RKO (cell line): ENCODE results near the gene PACSIN2.

Experiments
- DNase-seq: peaks from one replicate; pipeline ENCODE4 v3.0.0-alpha.2; 2016; ENCODE audit warnings: low spot score

The PACSIN2 gene

DNA sequence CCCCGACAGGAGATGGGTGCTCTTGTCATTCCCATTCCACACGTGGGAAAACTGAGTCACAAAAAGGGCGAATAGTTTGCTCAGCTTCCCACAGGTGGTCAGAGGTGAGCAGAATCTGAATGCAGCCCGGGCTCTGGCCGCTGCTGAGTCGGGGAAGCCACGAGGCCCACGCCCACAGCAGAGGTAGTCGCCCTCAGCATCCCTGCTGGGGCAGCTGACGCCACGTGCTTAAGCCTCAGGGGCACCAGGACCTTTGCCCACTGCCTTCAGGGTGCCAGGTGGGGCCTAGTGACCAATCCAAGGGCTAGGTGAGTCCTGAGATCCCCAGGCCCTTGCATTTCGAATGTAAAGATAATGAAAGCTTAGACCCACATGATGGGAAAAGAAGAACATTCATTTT lies 133.7 kb downstream of the PACSIN2 start:
- no peak for DNase-seq

DNA sequence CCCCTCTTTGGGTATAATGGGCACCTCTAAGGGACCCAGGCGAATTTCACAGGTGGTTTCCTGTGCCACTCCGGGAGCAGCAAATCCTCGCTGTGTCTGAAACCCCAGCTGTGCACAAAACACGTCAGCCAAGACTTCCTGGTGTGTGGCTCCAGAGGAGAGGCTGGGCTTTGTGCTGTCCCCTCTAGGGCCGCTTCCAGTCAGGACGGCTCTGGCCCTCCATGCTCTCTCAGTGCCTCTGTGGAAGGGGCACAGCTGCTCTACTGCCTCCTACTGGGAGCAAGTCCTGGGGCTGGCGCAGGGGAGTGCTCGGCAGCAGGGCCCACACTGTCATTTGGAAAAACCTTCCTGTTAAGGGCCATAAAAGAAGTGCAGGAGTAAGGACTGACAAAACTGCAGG lies 134.1 kb downstream of the PACSIN2 start:
- DNase-seq = no peak

DNA sequence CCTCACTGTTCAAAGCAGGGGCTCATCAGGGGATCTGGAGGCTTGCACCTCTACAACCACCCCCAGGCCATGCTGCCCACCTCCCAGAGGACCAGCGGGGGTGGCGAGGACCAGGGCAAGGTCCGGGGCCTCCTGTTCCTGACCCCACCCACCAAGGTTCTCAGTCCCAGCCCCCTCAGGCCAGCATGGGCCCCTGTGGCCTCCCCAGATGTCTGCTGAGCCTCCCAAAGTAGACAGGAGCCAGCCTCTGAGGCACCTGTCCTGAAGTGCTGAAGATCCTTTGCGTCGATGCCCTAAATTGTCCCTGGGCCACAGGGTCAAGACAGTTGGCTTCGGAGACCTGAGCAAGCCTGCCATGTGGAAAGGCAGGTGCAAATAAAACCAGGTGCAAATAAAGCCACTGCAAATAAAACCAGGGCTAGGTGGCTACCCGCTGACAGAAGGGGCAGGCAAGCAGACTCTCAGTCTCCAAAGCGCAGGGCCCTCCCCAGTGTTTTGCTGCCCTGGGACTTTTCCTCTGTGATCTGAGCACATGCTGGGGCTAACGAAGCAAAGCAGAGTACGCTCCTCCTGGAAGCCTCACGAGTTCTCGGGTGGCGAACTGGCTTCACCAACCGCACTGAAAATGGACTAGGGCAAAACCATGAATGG lies 135.5 kb downstream of the PACSIN2 start:
- no peak for DNase-seq

DNA sequence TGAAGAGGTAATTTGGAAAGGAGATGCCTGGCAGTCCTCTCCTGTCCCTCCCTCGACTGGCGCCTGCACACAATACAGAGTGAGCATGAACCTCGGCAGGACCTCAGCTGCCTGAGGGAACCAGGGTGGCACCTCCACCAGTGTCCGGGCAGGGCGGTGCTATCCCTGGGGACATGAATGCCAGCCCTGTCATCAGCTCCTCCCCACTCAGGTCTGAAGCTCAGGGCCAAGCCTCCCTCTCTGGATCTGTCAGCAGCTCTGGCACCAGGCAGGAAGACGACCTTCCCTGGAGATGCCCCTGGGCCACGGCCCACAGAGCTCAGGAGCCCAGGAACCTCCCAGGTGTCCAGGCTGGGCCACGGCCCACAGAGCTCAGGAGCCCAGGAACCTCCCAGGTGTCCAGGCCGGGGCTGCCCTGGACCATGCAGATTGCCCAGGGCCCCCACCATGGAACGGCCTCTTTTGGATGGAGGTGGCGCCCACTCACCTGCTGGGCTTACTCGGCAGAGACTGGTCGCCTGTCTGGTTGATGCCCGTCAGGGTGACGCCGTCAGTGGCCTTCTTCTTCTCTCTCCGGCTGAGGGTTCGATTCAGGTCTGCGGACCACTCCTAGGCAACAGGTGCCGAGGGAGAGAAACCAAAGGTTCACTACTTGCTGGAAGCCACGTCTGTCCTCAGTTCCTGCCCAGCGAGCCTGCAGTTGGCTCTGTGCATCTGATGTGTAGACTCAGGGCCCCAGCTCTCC lies 136.2 kb downstream of the PACSIN2 start:
- no peak for DNase-seq

DNA sequence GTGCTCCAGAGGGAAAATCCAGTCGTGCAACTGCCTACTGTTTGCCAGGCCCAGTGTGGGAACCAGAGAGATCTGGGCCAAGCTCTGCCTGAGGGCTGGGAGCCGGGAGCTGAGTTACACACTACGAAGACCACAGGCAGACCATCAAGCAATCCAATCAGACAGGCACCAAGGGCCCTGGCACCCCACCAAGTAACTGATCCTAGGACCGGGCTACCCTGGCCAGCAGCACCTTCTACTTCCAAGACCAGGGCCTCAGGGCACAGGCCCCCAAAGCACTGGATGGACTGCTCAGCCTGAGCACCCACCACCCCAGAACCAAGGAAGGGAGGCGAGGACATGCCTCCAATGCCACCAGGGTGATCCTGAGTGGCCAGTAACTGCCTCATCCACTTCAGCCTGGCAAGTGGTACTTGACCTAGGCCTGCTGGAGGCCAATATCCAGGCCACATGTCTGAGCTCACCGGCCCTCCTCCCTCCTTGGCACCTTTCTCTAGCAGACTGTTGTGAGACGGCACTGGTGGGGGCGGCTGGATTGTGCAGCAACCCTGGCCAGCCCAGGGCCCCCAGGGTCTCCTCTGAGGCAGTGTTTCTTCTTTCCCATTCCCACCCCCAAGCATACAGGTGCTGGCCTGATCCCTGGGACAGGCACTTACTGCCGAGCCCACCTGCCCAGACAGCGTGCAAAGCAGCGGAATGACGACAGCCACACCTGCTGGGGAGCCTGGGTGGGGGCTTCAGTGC lies 137.2 kb downstream of the PACSIN2 start:
- DNase-seq = no peak

DNA sequence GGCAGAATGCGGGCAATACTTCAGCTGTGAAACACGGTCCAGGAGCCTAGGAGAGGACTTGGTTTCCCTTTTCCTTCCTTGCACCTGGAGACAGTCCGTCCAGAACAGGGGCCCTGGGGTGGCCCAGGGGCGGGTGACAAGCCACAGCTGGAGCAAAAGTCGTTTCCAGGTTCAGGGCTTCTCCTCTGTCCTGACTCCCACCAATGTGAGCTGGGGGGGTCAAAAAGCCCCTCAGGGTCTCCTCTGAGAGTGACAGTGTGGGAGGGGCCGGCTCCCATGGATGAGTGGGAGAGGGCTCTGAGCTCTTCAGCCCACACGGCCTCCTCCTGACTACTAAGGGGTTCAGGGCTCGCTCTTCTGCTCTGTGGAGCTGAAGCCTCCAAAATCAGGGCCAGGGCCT lies 137.8 kb downstream of the PACSIN2 start:
- no peak for DNase-seq

DNA sequence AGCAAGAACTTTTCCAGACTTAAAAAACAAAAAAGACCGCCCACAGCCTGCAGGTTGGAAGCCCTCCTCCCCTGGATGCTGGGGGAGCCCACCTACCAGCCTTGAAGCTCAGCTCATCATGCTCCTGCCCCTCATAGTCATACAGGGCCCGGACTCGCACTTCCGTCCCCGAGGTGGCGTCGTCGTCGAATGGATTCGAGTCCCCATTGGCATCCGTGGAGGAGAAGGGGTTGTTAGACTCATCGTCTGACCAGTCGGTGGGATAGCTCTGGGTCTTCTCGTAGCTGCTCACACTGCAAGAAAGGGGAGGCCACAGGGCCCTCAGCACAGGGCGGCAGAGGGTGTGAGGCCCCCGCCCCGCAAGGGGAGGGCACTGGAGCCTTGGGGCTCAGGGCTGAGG lies 138.9 kb downstream of the PACSIN2 start:
- DNase-seq = no peak

DNA sequence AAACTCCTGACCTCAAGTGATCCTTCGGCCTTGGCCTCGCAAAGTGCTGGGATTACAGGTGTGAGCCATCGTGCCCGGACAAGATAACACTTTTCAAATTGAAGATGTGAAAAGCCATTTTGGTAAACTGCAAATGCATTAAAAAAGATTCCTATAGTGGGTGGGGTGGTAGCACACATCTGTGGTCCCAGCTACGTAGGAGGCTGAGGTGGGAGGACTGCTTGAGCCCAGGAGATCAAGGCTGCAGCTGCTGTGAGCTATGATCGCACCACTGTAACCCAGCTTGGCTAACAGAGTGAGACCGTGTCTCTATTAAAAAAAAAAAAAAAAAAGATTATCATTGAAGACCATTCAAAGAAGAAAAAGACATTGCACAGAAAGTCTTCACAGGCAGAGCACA lies 140.9 kb downstream of the PACSIN2 start:
- DNase-seq = no peak

DNA sequence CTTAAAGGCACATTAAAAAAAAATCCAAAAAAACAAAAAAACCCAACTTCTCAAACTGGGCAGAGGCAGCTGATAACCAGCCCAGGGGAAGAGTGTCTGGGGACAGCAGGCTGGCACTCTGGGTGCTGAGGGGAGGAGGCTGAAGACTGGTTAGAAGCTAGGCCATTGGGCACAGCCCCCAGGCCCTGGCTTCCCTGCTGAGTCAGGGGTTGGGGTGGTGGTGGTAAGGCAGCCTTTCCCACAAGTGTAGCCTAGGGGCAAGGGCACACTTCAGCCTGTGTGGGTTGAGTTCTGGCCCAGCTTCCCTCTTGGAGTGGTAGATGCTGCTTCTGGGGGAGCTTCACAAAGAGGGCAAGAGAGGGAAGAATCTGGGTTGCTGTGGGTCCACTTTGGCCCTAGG lies 141.6 kb downstream of the PACSIN2 start:
- no peak for DNase-seq

DNA sequence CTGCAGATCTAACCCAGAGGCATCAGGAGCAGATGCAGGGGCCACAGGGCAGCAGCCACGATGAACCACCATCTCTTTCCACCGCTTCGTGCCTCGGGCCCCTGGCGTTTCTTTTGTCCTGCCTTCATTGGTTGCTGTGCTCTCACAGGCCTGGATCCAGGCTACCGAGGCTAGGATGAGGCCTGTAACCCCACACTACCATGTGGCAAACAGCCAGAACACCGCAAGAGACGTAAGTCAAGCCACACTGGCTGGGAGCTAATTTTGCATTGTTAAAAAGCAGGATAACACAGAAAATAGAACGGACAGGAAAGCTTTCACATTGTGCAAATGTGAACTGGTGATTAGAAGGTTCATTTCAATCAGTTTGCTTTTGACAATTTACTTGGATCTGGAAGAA lies 142.1 kb downstream of the PACSIN2 start:
- DNase-seq = no peak

DNA sequence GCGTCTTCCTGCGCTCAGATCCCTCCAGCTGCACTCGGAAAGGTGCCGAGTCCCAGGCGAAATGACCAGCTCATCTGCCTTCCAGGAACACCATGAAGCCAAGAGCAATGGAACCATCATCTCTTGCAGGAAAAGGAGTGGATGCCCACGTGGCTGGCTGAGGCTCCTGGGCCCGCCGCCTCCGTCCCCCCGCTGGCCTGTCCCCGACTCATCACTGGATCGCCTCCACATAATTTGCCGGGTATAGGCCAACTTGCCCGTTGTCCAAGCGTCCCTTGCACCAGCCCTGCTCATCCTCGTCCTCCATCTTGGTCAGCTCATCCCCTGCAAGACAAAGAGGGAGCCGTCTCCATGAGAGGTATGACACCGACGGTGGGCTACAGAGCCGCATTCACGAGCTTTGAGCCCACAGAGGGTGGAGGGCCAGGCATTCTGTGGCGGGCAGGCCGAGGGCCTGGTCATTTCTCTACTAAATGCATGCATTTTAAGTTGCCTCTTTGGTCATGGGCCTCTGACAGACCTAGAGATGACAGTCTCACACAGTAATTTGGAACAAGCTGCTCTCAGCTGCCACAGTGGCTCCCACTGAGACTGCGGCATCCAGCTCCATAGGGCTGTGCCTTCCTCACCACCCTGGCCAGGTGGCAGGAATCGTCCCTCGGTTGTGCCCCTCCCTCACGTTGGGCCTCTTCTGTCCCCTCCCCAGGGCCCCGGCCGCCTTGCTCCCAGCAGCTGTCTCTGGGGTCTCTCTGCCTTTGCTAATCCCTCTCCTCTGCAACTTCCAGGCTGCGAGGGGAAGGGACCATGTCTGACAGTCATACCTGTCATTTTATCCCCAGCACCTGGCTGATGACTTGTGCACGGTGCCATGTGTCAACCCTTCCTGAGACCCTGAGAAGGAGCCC lies 143.6 kb downstream of the PACSIN2 start:
- DNase-seq = no peak

DNA sequence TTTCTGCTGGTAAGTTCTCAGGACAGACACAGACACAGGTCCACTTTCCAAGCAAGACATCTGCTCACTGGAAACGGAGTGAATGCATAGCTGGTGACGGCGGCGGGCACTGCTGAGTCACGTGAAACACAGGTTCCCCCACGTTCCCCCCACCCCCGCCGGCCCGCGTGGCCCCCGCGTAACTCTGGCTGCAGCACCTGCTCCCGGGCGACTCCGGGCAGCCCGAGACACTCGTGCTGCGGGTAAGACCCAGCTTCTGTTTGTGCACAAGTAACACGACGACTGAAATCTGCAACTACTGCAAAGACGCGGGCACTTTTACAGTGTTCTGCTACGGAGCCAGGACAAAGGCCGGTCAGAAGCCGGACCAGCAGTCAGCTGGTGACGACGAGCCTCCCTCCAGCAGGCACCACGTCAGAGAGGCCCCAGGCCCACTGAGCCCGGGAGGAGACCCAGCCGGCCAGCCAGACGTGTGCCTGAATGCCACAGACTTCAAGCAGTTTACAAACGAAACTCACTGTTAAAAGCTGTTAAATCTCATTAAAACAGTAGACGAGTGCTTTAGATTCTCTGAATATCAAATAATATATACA lies 145.0 kb downstream of the PACSIN2 start:
- no peak for DNase-seq

DNA sequence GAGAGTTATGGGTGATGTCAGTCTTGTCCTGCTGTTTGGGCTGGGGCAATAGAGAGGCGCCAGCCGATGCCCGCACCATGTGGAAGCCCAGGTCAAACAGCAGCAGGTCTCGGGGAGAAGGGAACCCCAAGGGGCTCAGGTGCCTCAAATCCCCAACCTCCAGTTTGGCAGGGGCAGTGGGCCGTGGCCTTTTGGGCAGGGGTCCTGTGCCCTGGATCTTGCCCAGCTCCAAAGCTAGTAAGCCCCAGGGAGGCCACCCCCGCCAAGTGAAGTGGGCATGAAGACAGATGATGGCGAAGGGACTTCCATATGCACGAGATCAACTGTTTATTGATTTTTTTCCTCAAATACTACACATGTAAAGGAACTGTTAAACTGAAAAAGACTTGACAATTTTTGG lies 145.5 kb downstream of the PACSIN2 start:
- no peak for DNase-seq

DNA sequence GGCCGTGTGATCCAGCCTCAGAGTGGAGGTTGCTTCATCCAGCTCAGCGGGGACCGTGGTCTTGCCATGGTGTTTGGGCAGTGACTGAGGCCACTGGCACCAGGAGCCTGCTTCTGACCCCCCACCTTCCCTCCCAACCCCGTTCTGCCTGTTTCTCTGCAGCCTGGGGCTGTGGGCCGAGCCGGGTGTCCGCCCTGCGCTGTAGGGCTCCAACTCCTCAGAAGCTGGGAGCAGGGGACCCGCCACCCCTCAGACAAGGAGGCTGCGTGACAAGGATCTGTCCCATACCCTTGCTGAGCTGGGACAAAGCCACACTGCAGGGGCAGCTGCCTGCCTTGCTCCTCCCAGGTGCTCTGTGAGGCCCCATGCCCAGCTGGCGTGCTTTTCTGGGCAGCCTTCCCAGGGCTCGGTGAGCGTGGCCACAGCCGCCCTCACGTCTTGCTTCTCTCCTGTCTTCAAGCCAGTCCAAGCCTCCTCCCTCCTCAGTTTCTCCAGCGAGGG lies 146.1 kb downstream of the PACSIN2 start:
- no peak for DNase-seq

DNA sequence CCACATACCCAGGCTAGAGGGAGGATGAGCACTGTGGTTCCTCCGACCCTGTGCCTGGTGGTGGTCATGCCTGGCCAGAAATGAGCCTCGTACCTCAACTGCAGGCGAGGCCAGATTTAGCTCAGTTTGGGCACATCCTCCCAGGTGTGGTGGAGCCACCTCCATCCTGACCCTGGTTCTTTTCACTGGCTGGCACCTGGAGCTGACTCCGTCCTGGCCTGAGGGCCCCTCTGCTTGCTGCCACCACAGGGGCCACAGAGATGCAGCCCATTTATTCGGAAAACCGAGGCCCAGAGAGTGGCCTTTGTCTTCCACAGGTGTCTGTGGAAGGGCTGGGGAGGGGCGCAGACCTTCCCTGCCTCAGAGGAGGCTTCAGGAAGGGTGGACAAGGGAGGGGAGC lies 148.8 kb downstream of the PACSIN2 start:
- no peak for DNase-seq

DNA sequence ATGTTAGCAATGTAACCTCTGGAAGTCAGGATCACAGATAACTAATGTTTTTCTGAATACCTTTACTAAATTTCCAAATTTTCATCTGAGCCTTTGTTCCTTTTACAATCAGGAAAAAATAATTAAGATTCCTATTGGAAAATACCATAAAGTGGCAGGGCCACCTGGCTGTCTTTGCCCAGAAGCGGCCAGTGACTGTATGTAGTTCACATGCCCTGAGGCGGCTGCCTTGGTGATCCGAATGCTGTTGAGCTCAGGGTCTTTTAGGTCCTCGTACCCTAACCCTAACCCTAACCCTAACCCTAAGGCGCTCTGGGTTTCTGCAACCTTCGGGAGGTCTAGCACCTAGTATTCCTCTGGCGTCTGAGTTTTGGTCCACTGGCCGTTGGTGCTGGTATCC lies 149.4 kb downstream of the PACSIN2 start:
- no peak for DNase-seq

DNA sequence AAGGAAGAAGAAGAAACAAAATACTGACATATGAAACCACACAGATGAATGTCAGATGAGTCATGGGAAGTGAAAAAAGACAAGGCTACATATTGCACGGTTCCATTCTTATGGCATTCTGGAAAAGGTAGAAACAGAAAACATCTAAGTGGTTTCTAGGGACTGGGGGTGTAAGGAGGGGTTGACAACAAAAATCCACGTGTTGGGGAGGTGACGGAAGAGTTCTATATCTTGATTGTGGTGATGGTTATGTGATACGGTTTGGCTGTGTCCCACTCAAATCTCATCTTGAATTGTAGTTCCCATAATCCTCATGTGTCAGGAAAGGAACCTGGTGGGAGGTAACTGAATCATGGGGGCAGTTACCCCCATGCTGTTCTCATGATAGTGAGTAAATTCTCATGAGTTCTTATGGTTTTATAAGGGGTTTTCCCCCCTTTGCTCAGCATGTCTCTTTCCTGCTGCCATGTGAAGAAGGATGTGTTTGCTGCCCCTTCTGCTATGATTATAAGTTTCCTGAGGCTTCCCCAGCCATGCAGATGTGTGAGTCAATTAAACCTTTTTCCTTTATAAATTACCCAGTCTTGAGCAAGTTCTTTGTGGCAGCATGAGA lies 151.5 kb downstream of the PACSIN2 start:
- no peak for DNase-seq

DNA sequence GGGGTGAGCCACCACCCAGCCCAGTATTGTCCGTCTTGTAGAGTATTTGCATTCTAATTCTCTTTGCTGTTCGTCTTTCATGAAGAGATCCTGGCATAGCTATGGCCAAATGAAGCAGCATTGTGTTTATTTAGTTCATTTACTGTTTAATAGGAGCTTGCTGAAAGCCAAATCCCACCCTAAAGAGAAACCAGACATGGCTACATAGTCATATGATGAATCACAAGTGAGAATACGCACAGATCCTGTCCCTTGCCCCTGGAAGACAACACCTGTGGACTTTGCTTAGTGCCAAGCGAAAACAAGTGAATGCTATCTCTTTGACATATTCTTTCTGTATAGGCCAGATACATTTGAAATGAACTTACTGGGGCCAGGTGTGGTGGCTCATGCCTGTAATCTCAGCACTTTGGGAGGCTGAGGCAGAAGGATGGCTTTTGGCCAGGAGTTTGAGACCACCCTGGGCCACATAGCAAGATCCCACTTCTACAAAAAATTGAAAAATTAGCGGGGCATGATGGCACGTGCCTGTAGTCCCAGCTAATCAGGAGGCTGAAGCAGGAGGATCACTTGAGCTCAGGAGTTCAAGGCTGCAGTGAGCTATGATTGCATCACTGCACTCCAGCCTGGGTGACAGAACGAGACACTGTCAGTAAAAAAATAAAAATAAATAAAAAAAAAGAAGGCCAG lies 152.8 kb downstream of the PACSIN2 start:
- DNase-seq = no peak

DNA sequence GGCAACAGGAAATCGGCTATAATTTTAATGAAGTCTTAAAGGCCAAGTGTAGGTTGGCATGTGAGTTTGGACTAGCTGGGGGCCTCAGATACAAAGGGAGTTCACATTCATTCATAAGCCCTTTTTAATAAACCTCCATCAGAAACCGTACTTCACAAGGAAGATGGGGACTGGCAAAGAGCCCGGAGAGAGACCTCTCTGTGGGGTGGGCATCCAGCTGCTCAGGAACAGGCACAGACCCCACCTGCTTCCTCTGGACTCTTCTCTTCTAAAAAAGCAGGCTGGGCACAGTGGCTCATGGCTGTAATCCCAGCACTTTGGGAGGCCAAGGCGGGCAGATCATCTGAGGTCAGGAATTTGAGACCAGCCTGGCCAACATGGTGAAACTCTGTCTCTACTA lies 154.0 kb downstream of the PACSIN2 start:
- no peak for DNase-seq

DNA sequence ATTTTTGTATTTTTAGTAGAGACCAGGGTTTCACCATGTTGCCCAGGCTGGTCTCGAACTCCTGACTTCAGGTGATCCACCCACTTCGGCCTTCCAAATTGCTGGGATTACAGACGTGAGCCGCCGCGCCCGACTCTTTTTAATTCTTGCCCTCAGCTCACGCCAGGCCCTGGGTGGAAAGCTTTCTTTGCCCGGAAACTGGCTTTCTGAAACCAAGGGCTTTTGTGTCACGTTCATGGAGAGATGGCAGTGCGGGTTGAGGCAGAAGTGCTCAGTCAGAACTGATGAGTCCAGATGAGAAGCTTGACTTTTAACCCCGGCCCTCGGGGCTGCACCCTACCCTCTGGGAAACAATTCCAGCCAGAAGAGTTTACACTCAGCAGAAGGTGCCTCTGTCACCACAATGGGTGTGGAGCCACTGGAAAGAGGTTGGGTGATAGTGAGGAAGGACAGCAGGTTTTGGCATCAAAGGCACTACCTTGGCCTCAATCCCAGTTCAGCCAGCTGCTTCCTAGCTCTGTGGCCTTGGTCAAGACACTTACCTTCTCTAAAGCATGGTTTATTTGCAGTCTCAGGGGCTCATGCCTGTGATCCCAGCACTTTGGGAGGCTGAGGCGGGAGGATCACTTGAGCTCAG lies 157.0 kb downstream of the PACSIN2 start:
- DNase-seq = no peak
